LoVo (cell line): Measurements from ENCODE around the gene KRT10.
"Not testable (repeated sequence)": the region's sequence is repeated elsewhere in the genome, so short reads cannot be mapped to it uniquely, and the experiment has no call there.

Experiments
- DNase-seq: peaks from one replicate; pipeline ENCODE4 v3.0.0-alpha.2; 2016; ENCODE audit warnings: low spot score

Gene KRT10

GRCh38 chr17:40832840-40833239 is 10.4 kb upstream of the KRT10 start:
- DNase-seq = no peak

DNA sequence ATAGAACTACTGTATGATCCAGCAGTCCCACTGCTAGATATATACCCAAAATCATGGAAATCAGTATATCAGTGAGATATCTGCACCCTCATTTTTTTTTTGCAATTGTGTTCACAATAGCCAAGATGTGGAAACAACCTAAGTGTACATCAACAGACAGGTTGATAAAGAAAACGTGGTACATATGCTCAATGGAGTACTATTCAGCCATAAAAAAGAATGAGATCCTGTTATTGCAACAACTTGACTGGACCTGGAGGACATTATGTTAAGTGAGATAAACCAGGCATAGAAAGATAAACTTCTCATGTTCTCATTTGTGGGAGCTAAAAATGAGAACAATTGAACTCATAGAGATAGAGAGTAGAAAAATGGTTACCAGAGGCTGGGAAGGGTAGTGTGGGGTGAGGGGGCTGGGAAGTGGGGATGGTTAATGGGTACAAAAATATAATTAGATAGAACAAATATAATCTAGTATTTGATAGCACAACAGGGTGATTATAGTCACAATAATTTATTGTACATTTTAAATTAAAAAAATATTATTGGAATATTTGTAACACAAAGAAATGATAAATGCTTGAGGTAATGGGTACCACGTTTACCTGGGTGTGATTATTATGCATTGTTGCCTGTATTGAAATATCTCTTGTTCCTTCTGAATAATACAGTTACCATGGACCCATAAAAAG is 7.8 kb upstream of the KRT10 start:
- DNase-seq = no peak

DNA sequence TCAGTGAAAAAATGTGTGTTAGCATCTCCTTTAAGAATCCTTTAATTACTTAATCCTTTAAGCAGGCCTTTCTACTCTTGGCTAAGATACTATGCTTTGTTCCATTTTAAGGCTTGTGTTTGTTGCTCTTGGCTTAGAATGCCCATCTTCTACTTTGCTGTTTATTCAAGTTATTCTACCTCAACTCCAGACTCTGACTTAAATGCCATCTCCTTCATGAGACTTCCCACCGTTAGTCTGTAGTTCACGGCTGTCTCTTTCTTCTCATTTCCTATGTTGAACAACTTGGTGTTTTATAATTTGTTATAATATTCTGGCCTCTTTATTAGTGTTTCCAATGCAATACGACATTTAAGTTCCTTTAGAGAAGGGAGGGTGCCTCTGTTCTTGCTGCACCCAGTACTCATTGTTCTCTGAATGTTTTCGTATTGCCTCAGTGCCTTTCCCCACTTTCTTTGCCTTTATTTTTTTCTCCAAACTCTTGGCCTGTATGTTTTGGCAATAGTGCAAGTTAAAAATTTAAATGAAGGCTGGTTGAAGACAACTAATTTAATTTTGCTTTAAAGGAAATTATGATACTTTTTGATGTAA is 6.1 kb upstream of the KRT10 start:
- no peak for DNase-seq

- DNase-seq = peak; percentile 77
These were observed 5.5 kb upstream of the KRT10 start for GRCh38 chr17:40827746-40828453.

- DNase-seq = no peak
These were observed 3.2 kb upstream of the KRT10 start for GRCh38 chr17:40825599-40825998.

DNA sequence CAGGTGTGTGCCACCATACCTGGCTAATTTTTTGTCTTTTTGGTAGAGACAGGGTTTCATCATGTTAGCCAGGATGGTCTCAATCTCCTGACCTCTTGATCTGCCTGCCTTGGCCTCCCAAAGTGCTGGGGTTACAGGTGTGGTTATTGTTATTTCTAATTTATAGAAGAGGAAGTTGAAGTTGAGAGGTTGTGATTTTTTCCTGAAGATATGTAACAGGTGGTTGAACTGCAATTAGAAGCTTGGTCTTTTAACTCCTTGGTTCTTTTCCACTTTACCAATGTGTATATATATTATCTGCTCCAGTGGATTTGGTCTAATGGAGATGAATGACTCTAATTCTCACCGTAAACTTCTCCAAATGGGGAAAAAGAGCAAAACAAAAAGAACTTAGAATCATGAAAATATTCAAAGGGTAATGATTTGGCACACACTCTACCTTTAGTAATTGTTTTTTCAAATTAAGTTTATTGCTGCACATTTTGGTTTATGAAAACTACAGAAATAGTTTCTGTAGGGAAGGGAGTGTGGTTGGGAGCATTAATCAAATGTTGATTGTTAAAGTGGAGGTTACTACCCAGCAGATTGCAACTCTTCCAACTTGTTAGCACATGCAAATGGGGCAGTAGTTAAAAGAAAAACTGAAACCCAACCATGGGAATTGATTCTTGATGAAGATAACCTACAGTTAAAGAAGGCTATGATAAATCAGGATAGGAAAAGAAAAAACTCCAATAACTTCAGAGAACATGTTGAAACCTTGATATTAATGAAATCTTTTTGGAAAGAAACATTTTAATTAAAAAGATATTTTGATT is 1.8 kb upstream of the KRT10 start:
- no peak for DNase-seq

DNA sequence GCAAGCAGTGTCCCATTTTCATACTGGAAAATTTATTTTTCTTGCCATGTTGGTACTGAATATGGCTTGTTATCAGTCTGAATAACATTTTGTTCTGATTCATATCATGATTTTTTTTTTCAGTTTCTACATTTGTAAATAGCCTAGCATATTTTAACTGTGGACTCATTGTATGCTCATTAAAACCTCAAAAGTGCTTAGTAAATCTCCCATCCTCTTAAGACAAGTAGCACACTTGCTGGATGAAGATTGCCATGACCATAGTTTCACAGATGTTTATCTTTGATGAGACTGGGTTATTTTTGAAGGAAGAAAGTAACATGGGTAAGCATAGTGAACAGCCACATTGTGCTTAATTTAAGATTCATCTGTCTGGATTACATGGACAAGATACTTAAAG is 878 bp downstream of the KRT10 start:
- DNase-seq = no peak

- no peak for DNase-seq
These were observed 2.1 kb downstream of the KRT10 start for GRCh38 chr17:40820228-40820838.

DNA sequence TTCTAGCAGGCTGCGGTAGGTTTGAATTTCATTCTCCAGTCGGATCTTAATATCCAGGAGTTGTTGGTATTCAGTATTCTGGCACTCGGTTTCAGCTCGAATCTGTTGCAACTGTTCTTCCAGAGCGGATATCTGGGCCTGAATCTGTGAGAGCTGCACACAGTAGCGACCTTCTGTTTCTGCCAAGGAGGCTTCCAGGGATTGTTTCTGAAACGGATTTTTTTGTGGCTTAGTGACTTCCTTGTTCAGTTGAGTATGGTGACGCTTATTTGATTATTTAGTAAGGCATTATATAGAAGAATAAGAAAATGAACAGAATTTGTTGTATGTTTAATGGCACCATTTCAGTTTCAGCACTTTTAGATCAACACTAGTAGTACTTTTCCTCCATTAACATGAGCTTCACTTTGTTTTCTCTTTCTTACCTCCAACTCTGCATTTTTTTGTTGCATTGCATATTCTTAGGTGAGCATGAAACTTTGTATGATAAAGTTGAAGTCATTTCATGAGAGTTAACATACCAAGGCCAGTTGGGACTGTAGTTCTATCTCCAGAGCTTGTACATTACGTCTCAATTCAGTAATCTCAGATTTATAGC is 2.8 kb downstream of the KRT10 start:
- DNase-seq = no peak

DNA sequence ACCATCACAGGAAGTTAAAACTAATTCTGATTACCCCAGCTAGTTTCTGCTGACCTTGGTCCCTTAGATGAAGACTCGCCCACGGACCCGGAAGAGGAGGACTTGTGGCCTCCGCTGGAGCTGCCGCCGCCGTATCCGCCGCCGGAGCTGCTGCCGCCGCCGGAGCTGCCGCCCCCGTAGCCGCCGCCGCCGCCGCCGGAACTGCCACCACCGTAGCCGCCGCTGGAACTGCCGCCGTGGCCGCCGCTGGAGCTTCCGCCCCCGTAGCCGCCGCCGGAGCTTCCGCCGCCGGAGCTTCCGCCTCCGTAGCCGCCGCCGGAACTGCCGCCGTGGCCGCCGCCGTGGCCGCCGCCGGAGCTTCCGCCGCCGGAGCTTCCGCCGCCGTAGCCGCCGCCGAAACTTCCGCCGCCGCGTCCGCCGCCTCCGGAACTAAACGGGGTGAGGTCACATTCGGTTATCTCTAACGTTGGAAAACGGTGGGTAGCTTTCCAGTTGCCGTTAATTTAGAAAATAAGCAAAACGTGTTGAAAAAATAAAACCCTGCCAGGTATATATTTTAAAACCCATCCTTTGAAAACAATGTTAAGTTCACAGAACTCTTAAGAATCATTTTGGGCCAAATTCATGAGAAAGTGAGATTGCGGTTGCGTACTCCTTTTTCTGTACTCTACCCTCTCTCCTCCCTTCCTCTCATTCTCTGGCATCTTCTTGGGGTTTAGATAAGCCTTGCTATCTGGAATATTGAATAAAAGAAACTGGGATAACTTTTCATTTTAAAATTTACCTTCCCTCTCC is 3.5 kb downstream of the KRT10 start:
- peak; percentile 87 for DNase-seq

DNA sequence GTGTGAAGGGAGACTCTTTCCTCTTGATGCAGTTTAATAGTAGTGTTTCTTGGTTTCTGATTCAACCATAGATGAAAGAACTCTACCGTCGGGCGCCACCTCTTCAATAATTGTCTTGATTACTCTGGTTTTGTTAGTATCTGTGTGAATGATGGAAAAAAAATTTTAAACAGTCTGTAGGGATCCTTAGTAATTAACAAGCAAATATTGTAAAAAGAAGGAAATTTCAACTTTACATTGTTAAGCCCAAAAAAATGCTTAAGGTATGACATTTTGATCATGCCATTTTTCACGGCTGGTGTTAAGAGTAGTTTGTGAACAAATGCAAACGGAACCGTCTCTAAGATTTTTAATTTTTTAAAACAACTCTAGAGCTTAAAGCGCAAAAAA is 4.1 kb downstream of the KRT10 start:
- no peak for DNase-seq

- DNase-seq = no peak
These were observed 5.2 kb downstream of the KRT10 start for GRCh38 chr17:40817103-40817682.

DNA sequence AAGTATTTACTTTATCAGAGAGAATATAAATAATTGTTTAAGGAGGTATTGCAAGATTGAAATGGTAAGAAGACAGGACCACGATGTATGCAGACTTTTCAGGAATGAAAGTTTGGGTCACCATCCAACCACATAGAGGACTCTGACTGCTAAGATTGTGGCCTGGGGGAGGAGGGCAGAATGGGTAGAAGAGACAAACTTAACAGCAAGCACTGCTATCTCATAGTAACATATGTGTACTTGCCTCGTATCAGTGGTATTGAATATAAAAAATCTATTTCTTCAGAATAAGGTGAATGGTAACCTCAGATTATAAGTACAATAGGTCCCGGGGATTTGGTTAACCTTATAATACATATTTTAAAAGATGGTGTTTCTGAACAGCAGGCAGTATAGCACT is 5.8 kb downstream of the KRT10 start:
- DNase-seq = no peak

DNA sequence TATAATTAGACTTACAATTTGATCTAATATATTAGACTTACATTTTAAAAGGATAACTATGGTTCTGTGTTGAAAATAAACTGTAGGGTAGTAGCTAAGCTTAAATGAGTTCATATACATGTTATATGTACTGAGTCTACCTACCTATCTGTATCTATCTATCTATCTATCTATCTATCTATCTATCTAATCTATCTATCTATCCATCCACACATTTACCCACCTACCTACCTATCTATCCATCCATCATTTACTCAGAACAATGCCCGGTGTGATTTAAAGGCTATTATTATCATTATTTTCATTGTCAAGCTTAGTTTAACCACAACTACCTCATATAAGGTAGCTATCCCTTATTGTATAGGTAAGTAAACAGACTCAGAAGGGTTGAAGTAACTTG is 7.0 kb downstream of the KRT10 start:
- DNase-seq = no peak

GRCh38 chr17:40814657-40815056 is 7.8 kb downstream of the KRT10 start:
- not testable (repeated sequence) for DNase-seq

GRCh38 chr17:40813804-40814203 is 8.6 kb downstream of the KRT10 start:
- no peak for DNase-seq

GRCh38 chr17:40812639-40813038 is 9.8 kb downstream of the KRT10 start:
- no peak for DNase-seq

- DNase-seq = peak; percentile 67
These were observed 11.9 kb downstream of the KRT10 start for GRCh38 chr17:40810494-40810893.

DNA sequence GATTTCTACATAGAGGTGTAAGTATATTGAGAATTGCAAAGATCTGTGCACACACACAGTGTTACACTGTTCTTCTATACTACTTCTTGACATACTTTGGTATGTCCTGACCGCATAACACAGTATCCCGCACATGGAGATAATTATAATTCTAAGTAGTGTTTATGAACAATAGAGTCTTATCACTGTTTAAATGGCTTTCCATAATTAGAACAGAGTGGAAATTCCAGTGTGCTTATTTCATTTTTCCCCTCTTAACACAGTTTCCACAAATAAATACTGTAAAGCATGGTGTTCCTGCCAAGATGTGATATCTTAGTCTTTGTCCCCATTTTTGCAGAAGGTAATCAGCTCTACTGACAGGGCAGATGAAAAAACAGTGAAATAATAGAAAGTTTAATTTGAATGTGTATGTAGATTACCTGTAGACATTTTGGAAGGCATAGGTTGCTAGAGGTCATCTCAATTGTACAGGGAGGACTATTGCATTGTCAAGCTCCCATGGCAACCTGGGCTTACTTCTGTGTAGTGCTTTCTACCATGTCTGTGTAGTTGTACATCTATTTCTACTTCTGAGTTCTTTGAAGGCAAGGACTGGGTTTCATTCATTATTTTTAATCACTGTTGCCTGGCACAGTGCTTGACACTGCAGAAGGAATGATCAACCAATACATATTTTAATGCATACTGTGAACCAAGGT is 12.5 kb downstream of the KRT10 start:
- no peak for DNase-seq

GRCh38 chr17:40806131-40806530 is 16.3 kb downstream of the KRT10 start:
- no peak for DNase-seq
